Measurements from ENCODE around the gene CCSER1.
"Not testable (repeated sequence)": the region's sequence is repeated elsewhere in the genome, so short reads cannot be mapped to it uniquely, and the experiment has no call there.

CCSER1 gene

DNA sequence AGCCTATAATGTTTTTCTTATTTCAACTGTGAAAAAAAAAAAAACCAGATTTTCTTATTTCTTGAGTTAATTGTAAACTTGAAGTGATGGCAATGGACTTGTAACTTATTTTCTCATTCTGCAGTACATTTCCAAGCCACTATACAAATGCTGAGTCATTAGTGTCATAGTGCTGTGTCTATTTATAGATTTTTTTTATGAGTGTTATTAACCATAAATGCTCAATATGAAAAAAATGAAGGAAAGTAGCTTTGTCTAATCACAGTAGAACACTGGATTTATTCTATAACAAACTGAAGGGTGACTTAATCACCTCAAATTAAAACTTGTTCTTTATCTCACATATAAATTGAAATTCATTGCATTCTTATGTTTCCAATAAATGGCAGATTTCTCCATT, 718.6 kb downstream of the CCSER1 start:
- DNase-seq, result peak in 1 of 3 experiments; percentile 25

DNA sequence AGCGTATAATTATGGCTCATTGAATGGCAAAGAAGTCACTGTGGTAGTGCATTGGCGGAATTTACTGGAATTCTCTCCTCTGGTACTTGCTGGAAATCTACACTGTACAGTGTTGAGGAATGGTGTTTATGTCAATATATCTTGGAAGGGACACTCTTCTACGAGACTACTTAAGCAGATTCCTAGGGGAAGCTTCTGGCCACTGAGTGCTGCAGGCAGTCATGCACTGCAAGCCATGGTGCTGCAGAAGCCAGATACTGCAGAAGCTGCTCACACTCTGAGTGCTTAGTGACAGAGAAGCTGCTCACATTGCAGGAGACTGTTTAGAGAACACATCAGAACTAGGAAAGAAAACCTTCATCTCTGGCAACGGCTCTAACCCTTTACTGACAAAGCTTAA, 725.0 kb downstream of the CCSER1 start:
- no peak for DNase-seq

DNA sequence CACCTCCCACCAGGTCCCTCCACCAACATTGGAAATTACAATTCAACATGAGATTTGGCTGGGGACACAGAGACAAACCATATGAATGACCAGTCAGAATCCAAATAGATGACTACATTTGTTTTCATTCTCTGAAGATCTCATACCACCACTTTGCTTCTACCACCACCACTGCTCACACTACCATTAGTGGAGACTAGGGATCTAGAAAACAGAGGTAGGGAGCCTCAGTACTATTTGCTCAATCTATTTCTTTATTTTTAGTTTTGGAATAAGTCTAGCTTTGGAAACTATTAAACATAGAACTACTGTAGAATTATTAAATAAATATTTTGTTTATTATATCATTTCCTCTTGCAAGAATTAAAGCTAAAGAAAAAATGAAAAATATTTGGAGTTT, 727.9 kb downstream of the CCSER1 start:
- no peak for DNase-seq

DNA sequence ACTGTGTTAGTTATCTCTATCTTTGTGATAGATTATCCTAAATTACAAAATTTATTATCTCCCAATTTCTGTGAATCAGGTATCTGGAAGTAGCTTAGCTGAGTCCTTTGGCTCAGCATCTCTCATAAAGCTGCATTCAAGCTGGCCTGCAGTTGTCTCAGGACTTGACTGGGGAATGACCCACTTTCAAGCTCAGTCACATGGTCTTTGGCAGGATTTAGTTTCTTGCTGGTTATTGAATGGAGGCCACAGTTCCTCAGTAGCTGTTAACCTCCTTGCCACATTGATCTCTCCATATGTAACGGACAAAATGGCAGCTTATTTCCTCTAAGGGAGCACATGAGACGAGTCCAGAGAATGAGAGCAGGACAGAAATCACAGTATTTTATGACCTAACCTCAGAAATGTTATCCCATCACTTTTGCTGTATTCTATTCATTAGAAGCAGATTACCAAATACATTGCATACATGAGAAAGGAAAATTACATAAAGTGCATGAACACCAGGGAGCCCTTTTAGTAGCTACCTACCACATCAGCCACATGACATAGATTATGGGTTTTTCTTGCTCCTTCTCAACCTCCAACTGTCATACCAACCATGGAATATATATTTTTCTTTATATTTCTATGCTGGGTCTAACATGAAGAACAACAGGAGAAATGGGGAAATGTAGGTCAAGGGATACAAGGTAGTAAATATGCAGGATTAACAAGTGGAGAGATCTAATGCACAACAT, 730.1 kb downstream of the CCSER1 start:
- no peak for DNase-seq

DNA sequence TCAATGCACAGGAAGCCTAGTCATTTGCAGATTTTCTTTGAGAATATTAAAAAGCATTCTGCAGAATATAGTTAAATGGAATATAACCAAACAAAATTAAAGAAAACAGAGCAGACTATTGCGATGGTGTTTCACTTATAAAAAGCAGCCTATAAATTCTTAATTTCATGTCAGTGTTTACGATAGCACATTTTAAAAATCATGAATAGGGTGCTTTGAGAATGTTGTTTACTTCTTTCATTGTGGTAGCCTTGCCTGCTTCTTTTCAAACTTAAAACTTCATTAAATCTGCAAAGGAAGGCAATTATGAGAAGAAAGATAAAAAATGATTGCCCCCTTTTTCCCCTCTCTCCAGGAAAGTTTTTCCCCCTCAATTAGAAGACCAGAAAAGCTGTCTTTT, 748.6 kb downstream of the CCSER1 start:
- no peak for DNase-seq

DNA sequence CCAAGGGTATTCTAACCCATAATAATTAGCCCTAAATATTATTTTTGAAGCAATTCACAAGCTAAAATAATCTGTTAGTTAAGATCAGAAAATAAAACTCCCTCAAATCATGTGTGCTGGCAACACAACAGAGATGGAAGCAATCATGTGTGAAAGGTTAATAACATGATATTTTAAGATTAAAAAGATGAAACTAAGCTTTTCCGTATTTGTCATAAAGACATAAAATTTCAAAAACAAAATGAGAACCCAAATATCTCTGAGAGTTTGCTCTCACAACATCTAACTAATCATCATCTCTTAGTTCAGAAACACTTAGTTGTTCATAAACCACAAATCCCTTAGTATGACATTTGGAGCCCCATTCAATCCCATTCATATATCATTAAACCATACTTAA, 749.1 kb downstream of the CCSER1 start:
- DNase-seq, result no peak

DNA sequence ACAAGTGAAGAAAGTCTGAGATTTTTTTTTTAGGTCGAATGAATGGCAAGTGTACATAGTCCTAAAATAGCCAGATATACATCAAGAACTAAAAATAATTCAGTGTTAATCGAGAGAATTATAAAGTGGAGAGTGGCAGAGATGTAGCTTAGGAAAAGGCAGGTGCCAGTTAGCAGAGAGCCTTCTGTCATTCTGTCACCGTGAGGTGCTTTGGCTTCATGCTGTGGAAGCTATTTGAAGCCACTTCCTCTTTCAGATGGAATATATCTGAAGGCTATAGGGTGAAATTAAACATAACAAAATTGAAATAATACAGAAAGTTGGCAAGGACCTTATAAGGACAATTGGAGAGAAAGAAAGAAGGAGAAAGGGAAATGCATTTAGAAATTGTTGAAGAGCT, 756.3 kb downstream of the CCSER1 start:
- peak in 2 of 3 experiments; percentile 18 to 75 for DNase-seq

DNA sequence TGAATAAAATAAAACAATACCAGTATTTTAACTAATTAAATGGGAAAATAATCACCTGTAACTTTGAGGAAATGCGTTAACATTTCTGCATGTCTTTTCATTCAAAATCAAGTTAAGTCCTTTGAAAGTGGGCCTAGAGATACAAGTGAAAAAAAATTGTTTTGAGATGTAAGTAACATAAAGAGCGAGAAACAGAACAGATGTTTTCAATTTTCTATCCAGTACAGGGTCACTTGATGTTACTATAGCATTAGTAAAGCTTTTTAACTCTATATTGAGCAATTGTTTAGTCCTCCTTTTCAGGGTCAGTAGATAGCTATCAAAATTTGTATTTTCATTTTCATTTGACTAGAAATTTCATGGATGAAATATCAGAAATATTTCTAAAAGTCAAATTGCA, 761.4 kb downstream of the CCSER1 start:
- DNase-seq, result no peak

DNA sequence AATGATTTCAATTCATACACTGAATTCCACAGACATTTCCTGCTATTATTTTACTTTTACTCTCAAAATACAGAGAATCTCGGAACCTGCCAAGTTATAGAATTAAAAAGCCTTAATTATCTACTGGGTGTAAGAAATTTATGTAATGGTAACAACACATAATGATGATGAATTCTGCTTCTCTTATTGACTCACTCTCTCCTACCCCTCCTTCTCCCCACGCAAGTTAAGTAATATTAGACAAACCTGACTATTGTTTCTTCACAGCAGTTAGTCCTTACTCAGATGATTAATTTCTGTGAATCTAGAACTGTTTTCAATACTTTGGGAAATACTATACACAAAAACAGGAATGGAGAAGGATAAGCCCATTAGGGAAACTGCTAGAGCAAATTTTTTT, 762.0 kb downstream of the CCSER1 start:
- DNase-seq, result peak in 1 of 3 experiments; percentile 4

DNA sequence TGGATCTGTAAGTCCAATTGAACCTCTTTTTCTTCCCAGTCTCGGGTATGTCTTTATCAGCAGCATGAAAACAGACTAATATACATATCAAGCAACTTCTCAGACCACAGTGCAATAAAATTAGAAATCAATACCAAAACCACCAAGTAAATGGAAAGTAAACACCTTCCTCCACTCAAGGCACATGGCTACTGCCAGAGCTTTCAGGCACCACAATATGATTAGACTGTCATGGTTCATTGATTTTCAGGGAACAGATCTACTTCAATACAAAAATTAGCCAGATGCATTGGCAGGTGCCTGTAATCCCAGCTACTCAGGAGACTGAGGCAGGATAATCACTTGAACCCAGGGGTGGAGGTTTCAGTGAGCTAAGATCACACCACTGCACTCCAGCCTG, 776.2 kb downstream of the CCSER1 start:
- DNase-seq, result peak in 2 of 3 experiments; percentile 28 to 59

DNA sequence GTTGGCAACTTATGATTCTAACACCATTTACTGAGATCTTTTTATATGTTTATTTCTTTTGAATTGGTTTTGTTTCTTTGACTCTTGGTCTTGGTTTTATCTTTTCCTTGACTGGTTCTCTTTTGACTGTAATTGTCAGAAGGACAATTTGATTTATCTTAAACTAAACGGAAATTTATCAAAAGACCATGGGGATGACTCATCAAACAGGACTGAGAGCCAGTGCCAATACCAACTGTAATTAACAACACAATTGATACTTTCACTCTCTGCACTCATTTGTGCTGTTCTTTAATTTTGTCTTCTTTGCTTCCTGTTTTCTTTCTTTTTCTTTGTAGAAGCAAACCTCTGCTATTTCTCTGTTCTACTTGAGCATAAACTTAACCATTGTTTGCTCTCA, 776.8 kb downstream of the CCSER1 start:
- DNase-seq, result peak in 1 of 3 experiments; percentile 17

DNA sequence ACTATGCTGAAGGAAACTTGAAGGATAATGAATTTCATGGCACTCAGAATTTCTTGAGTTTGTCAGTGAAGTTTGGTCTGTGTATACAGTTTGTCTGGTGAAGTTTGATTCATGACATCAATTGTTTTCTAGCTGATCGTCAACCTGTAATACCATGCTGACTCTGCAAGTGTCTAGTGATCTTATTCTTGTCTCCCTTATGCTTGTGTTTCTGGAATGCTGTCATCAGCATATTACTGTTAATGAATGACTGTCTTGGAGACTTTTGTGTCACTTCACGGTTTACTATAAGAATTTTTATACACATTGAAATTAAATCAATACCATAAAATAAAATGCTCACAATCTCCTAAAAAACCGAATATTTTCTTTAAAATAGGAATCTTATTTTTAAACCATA, 779.0 kb downstream of the CCSER1 start:
- no peak for DNase-seq

DNA sequence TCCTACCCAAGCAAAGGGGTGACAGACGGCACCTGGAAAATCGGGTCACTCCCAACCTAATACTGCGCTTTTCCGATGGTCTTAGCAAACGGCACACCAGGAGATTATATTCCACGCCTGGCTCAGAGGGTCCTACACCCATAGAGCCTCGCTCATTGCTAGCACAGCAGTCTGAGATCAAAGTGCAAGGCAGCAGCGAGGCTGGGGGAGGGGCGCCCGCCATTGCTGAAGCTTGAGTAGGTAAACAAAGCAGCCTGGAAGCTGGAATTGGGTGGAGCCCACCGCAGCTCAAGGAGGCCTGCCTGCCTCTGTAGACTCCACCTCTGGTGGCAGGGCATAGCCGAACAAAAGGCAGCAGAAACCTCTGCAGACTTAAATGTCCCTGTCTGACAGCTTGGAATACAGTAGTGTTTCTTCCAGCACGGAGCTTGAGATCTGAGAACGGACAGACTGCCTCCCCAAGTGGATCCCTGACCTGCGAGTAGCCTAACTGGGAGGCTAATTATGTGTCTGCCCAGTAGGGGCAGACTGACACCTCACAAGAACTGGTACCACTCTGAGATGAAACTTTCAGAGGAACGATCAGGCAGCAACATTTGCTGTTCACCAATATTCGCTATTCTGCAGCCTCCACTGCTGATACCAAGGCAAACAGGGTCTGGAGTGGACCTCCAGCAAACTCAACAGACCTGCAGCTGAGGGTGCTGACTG, 784.7 kb downstream of the CCSER1 start:
- DNase-seq, result not testable (repeated sequence)

DNA sequence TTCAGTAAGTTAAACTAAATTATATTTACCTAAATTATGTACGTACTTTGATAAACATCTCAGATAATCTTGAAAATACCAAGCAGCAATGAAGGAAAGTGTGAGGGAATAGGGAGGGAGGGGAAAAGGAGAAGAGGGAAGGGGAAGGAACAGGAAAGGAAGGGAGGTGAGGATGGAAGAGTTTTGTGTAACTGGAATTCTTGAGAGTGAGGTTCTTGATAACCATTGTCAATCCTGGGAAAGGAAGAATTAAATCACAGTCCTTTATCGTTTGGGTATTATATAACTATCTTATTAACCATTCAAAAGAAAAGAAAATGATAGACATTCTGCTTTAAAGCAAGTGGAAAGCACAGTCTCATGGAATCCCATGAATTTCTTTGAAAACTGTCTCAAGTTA, 795.0 kb downstream of the CCSER1 start:
- no peak for DNase-seq

DNA sequence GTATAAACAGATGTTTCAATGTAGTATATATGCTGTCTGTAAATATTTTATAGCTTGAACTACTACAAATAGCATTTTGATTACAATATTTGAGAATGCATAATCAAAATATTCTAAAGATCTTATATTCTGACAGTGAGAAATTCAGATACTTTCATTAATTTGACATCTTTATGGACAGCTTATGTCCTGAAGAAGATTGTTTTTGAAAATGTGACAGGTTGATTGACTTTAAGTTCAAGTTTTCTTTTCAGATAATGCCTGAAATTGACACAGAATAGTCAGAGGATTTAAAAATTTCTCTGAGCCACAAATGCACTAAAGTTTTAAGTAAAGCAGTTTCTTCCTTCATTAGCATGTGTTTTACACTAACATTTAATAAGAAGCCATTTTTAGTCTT, 799.8 kb downstream of the CCSER1 start:
- no peak for DNase-seq

DNA sequence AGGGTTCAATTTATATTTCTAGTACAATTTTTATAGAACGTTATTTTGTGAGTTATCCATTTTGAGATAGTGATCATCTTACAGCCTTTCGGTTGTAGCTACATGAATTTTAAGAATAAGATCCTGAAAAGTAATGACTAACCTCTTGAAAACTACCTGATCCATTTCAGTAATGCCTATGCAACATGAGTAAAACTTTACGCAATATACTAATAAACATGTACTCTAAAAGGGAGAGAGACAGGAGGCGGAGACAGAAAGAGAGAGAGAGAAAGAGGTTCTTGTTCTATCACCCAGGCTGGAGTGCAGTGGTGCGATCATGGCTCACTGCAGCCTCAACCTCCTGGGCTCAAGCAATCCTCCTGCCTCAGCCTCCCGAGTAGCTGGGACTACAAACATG, 816.1 kb downstream of the CCSER1 start:
- DNase-seq, result no peak

DNA sequence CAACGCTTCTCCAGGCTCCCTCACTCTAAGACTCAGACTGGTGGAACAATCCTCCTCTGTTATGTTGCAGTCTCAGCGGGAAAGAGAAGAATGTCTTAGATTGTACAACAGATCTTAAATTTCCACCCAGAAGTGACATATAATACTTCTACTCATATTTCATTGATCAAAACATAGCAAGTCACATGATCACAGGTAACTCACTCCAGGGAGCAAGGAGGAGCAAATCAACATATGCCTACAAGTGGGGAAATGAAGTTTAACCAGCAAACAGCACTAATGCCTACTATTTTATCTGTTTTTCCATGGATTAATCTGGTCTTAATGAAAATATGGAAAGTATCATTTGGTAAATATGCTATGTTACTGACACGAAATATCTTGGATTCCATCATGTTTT, 819.8 kb downstream of the CCSER1 start:
- no peak for DNase-seq

DNA sequence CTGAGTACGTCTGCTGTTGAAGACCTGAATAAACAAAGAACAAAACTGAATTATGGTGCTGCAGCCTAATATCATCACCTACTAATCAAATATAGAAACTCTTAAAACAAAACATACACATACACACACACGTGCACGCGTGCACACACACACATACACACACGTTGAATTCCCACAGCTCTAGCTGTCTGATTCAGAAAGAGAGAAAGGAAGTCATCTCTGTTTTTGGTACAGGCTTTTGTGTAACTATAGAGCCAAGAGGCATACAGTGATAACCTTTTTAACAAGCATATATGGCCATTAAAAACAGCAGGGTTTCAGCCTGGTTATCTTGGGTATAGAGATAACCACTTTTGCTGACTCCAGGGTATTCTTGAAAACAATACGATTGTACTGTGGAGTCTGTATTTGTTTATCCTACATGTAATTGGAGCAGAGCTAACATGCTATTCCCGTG, 823.2 kb downstream of the CCSER1 start:
- peak; percentile 47 to 82 (median 47) for DNase-seq

DNA sequence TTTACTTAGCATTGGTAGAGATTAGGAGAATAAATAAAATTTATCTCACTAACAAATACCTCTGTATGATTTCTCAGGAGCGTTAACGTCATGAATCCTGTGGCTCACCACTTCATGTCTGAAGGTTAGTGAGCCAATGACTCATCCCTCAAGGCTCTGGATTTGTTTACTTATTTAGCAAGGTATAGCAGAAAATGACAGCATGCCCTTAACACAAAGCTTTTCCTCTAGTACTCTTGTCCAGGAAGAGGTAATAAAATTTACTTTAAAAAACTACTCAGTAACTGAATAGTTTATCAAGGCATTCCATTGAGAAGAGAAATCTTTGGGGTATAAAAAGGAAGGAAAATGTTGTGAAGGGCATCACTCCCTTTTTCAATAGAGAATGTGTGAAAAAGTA, 823.8 kb downstream of the CCSER1 start:
- peak; percentile 6 to 69 (median 59) for DNase-seq

DNA sequence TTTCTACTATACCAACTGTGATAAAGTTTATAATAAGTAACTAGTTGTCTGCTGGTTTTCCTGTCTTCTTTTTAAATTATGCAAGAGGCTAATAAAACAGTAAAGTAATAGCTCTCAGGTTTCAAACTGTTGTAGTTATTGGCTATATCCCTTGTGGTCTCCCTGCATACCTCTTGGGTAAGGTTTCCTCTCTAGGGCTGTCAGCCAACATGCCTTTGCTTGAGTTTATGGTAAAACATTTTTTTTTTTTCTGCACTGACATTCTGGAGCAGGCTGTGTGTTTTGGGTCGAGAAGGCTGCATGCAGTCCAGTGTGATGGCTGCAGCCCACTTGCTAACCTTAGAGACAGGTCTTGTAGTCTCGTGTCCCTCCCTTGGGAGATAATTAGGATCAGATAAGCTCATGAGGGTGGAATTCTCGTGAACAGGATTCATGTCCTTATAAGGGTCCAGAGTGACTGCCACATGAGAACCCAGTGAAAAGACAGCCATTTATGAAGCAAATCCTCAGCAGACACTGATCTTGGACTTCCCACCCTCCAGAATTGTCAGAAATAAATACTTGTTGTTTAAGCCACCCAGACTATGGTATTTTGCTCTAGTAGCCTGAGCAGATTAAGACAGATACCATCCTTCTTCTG, 831.2 kb downstream of the CCSER1 start:
- no peak for DNase-seq

DNA sequence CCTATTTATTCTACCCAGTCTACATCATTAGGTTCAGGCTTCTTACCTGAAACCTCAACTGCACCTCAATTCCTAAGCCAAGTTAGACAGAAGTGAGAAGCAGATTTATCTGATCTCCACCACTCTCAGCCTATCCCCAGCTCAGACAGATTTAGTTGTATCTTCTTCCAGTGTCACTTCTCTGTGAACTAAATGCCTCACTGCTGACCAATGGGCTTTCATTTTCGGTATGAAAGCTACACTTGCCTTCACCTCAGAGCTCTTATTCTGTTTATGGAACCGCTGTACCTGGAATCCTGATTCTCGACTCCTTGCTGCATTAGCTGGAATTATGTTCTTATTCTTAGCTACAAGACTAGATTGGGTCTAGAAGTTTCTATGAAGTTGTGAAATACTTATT, 833.2 kb downstream of the CCSER1 start:
- DNase-seq, result no peak

DNA sequence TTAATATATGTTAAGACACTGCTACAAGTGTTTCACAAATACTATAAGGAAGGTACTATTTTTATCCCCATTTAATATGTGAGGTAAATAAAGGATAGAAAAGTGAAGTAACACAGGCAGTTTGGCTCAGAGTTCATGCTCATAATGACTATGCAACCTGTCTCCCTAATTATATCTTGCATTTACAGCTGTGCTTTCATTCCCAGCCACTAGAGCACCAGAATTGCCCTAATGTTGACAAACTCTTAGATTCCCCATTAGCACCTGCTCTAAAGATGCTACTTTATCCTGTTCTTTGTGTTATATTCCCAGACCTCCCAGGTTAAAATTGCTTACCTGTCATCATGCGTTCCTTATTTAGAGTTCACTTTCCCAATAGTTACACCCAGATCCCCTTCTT, 833.6 kb downstream of the CCSER1 start:
- DNase-seq, result peak in 1 of 3 experiments; percentile 48

DNA sequence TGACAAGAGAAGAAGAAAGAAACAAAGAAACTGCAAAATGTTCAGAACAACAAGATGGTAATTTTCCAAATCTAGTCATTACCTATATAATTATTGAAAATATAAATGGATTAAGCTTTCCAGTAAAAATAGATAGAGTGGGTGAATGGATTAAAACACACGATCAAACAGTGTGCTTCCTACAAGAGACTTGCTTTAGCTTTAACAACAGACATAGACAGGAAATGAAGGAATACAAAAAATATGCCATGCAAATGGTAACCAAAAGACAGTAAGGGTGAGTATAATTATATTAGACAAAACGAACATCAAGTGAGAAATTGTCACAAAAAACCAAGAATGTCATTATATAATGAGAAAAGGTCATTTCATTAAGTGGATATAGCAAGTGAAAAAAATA, 842.8 kb downstream of the CCSER1 start:
- DNase-seq, result no peak

DNA sequence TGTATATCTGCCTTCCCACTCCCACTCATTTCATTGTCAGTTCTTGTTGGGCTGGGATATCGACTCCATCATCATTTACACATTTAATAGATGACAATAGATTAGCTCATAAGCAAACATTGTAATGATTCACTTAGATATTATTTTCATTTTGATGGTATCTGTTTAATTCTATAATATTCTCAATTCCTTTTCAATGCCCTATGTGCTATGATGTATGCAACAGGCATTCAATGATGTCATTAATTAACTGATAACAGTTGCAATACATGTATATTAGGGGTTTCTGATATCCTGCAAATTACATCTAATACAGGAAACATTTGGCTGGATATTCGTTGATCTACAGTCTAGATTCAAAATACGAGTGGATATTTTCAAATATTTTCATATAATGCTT, 850.5 kb downstream of the CCSER1 start:
- no peak for DNase-seq
